DOHH2 (cell line): ENCODE results near the gene HNRNPM.

Experiments used
- H3F3A ChIP-seq: fragments of 200-600 bp; sonication (generic), shearing (Covaris generic); 2 replicates; pipeline ENCODE4 v1.6.0; 2016; ENCODE audit warnings: antibody characterized with exemption, mild to moderate bottlenecking; ENCODE audit not compliant: control insufficient read depth, insufficient read depth
- H3K27ac ChIP-seq: fragments of 200-600 bp; sonication (generic); 2 replicates; pipeline ENCODE4 v1.5.1; 2014; ENCODE audit warnings: low read depth, mild to moderate bottlenecking, low read length, moderate library complexity
- H3K27me3 ChIP-seq: fragments of 200-600 bp; sonication (generic); 2 replicates; pipeline ENCODE4 v1.6.1; 2014; ENCODE audit warnings: mild to moderate bottlenecking, low read length, mixed read lengths; ENCODE audit not compliant: control insufficient read depth
- H3K36me3 ChIP-seq: fragments of 200-600 bp; sonication (generic); 2 replicates; pipeline ENCODE4 v1.6.1; 2014; ENCODE audit warnings: mild to moderate bottlenecking, low read length, moderate library complexity, mixed read lengths; ENCODE audit not compliant: control insufficient read depth
- H3K4me1 ChIP-seq: fragments of 200-600 bp; sonication (generic); 2 replicates; pipeline ENCODE4 v1.6.1; 2014; ENCODE audit warnings: mild to moderate bottlenecking, low read length, mixed read lengths; ENCODE audit not compliant: control insufficient read depth
- H3K4me2 ChIP-seq: fragments of 200-600 bp; sonication (generic); 2 replicates; pipeline ENCODE4 v1.6.0; 2014; ENCODE audit warnings: mild to moderate bottlenecking, low read length, moderate library complexity
- H3K4me3 ChIP-seq: fragments of 200-600 bp; sonication (generic); 2 replicates; pipeline ENCODE4 v1.5.1; 2014; ENCODE audit warnings: mild to moderate bottlenecking, low read length, mixed read lengths
- H3K79me2 ChIP-seq: fragments of 200-600 bp; sonication (generic); 2 replicates; pipeline ENCODE4 v1.6.1; 2014; ENCODE audit warnings: mild to moderate bottlenecking, low read length, mixed read lengths; ENCODE audit not compliant: control insufficient read depth
- H3K9me2 ChIP-seq: fragments of 200-600 bp; sonication (generic); replicated peaks from 2 replicates; pipeline ENCODE4 v1.6.1; 2014; ENCODE audit warnings: mild to moderate bottlenecking, low read length, mixed read lengths; ENCODE audit not compliant: control insufficient read depth
- H3K9me3 ChIP-seq: fragments of 200-600 bp; sonication (generic); 2 replicates; pipeline ENCODE4 v1.6.1; 2014; ENCODE audit warnings: antibody characterized with exemption, low read length, mixed read lengths; ENCODE audit not compliant: control insufficient read depth, insufficient read depth
- H4K20me1 ChIP-seq: fragments of 200-600 bp; sonication (generic); 2 replicates; pipeline ENCODE4 v1.6.0; 2014; ENCODE audit warnings: low read depth, mild to moderate bottlenecking, antibody characterized with exemption, low read length, moderate library complexity; ENCODE audit not compliant: control insufficient read depth, insufficient read depth
- CTCF ChIP-seq: fragments of 200-600 bp; sonication (generic); IDR thresholded peaks from one replicate; pipeline ENCODE4 v1.5.1; 2014; ENCODE audit warnings: antibody characterized with exemption, mild to moderate bottlenecking, low read depth, low read length; ENCODE audit not compliant: poor library complexity, severe bottlenecking
- EZH2phosphoT487 ChIP-seq: fragments of 200-600 bp; sonication (generic); IDR thresholded peaks from 2 replicates; pipeline ENCODE4 v1.6.1; 2017; ENCODE audit warnings: borderline replicate concordance, mild to moderate bottlenecking, antibody characterized with exemption, low read length, moderate library complexity, mixed read lengths

Gene HNRNPM

DNA sequence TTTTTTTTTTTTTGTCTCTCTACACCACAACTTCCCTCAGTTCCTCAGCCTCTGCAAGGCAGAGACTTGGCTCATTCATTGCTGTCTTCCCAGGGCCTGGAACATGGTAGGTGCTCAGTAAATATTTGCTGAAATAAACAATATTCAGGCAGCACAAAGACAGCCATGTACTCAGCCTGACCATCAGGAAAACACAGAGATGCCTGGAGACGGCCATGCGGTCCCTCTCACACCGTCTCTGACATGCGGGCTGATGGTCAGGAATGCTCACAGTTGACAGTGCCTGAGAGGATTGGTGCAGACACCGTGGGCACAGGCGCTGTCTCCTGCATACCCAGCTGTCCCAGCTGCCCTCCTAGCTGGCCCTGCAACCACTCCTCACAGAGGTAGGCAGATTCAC is 56.7 kb downstream of the HNRNPM start:
- TF ChIP-seq EZH2phosphoT487 (no peak), CTCF (no peak)
- peaks cover 12% of the 10 kb centered on the region for H3K4me1 ChIP-seq
- no peaks in the 10 kb centered on the region for H3K9me3 ChIP-seq
- no peaks in the 10 kb centered on the region for H3K36me3 ChIP-seq
- H3K4me2 ChIP-seq = no peak overlapping the region
- no peaks in the 10 kb centered on the region for H3K79me2 ChIP-seq
- no peaks in the 10 kb centered on the region for H4K20me1 ChIP-seq
- H3K9me2 ChIP-seq = no peaks in the 10 kb centered on the region
- H3F3A ChIP-seq = no peaks in the 10 kb centered on the region
- H3K27ac ChIP-seq = no peak overlapping the region
- no peaks in the 10 kb centered on the region for H3K27me3 ChIP-seq
- no peak overlapping the region for H3K4me3 ChIP-seq

GRCh38 chr19:8501981-8502380 is 57.2 kb downstream of the HNRNPM start:
- no peak for TF ChIP-seq EZH2phosphoT487
- no peak for TF ChIP-seq CTCF
- H3K4me1 ChIP-seq = peaks cover 12% of the 10 kb centered on the region

DNA sequence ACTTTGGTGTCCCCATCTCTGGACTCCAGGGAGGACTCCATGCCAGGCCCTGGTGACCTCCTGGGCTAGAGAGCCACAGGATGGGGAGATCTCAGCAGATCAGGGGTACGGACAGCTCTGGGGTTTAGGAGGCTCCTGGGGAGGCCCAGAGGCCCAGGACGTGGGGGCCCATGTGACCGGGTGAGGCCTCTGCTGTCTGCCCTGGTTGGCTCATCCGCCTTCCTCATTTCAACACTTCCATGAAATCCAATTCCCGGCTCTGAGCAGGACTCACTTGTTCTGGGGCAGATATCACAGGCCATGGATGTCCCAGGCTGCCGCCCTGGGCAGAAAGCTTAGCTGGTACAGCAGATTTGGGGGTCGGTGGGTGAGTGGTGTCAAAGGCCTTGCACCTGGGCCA is 58.7 kb downstream of the HNRNPM start:
- Histone ChIP-seq H3K9me3 (no peaks in the 10 kb centered on the region), H3K4me1 (peaks cover 12% of the 10 kb centered on the region), H3K4me3 (no peak overlapping the region), H3F3A (no peaks in the 10 kb centered on the region), H3K27ac (no peak overlapping the region), H3K4me2 (no peak overlapping the region), H3K9me2 (no peaks in the 10 kb centered on the region), H4K20me1 (no peaks in the 10 kb centered on the region), H3K36me3 (no peaks in the 10 kb centered on the region), H3K79me2 (no peaks in the 10 kb centered on the region), H3K27me3 (no peaks in the 10 kb centered on the region)
- TF ChIP-seq CTCF (no peak), EZH2phosphoT487 (no peak)

More at GRCh38 chr19:8501981-8502380, 57.2 kb downstream of the HNRNPM start:
- Histone ChIP-seq H4K20me1 (no peaks in the 10 kb centered on the region), H3K79me2 (no peaks in the 10 kb centered on the region), H3K27me3 (no peaks in the 10 kb centered on the region), H3K27ac (no peak overlapping the region), H3K9me3 (no peaks in the 10 kb centered on the region), H3K4me3 (no peak overlapping the region), H3K4me2 (no peak overlapping the region), H3K9me2 (no peaks in the 10 kb centered on the region), H3F3A (no peaks in the 10 kb centered on the region), H3K36me3 (no peaks in the 10 kb centered on the region)

- Histone ChIP-seq H3K4me2 (no peak overlapping the region), H3F3A (no peaks in the 10 kb centered on the region), H3K9me3 (no peaks in the 10 kb centered on the region), H3K27me3 (no peaks in the 10 kb centered on the region), H3K79me2 (no peaks in the 10 kb centered on the region), H3K27ac (no peak overlapping the region), H3K4me1 (peaks cover 12% of the 10 kb centered on the region), H3K36me3 (no peaks in the 10 kb centered on the region), H3K9me2 (no peaks in the 10 kb centered on the region), H3K4me3 (no peak overlapping the region), H4K20me1 (no peaks in the 10 kb centered on the region)
- TF ChIP-seq CTCF (no peak), EZH2phosphoT487 (no peak)
Measured at GRCh38 chr19:8504171-8504570, 59.4 kb downstream of the HNRNPM start.
